HG03432 (cell line): Measurements from ENCODE around the gene ATG9B.
"Not testable (repeated sequence)": the region's sequence is repeated elsewhere in the genome, so short reads cannot be mapped to it uniquely, and the experiment has no call there.

Source experiments
- ATAC-seq: cut with Tn5 transposase; IDR thresholded peaks from one replicate; pipeline ENCODE4 v1.9.1; 2021; ENCODE audit warnings: mild to moderate bottlenecking, moderate library complexity; ENCODE audit not compliant: unreplicated experiment

Gene ATG9B

GRCh38 chr7:151018421-151019129 is 5.7 kb downstream of the ATG9B start:
- peak; percentile 23 for ATAC-seq

- peak; percentile 68 for ATAC-seq
Measured at GRCh38 chr7:151017953-151018420, 6.3 kb downstream of the ATG9B start.

GRCh38 chr7:151017370-151017952 is 6.8 kb downstream of the ATG9B start:
- no peak for ATAC-seq

GRCh38 chr7:151016942-151017341 is 7.4 kb downstream of the ATG9B start:
- ATAC-seq, result no peak

GRCh38 chr7:151016505-151016904 is 7.8 kb downstream of the ATG9B start:
- ATAC-seq, result no peak

GRCh38 chr7:151015967-151016366 is 8.3 kb downstream of the ATG9B start:
- no peak for ATAC-seq

GRCh38 chr7:151014950-151015349 is 9.3 kb downstream of the ATG9B start:
- no peak for ATAC-seq

- peak; percentile 45 for ATAC-seq
Measured at GRCh38 chr7:151013733-151014497, 10.4 kb downstream of the ATG9B start.

GRCh38 chr7:151013356-151013732 is 10.9 kb downstream of the ATG9B start:
- ATAC-seq, result no peak

GRCh38 chr7:151012911-151013347 is 11.4 kb downstream of the ATG9B start:
- ATAC-seq, result no peak

GRCh38 chr7:151012031-151012692 is 12.1 kb downstream of the ATG9B start:
- no peak for ATAC-seq

GRCh38 chr7:151011616-151012015 is 12.7 kb downstream of the ATG9B start:
- ATAC-seq, result not testable (repeated sequence)

- no peak for ATAC-seq
Measured at GRCh38 chr7:151011097-151011409, 13.2 kb downstream of the ATG9B start.

GRCh38 chr7:151010307-151011096 is 13.8 kb downstream of the ATG9B start:
- no peak for ATAC-seq

GRCh38 chr7:151010037-151010306 is 14.3 kb downstream of the ATG9B start:
- ATAC-seq, result no peak

- ATAC-seq, result no peak
Measured at GRCh38 chr7:151009327-151010036, 14.8 kb downstream of the ATG9B start.

- ATAC-seq, result peak; percentile 65
Measured at GRCh38 chr7:151008511-151009323, 15.6 kb downstream of the ATG9B start.

GRCh38 chr7:151008143-151008510 is 16.2 kb downstream of the ATG9B start:
- ATAC-seq, result no peak

- no peak for ATAC-seq
Measured at GRCh38 chr7:151007469-151007898, 16.8 kb downstream of the ATG9B start.
